Measurements from ENCODE around the gene FAU. TPM values are rescaled to one million over a fixed set of nuclear protein-coding genes. Genes with fewer than 3 reads are reported as not detected.
"Not testable (repeated sequence)": the region's sequence is repeated elsewhere in the genome, so short reads cannot be mapped to it uniquely, and the experiment has no call there.

Gene FAU
- total RNA-seq, 4 donors from 2014 or later = 524 to 2,189 (median 600) TPM

- peak overlapping the region in 1 of 3 donors; percentile 86 for H3K27ac ChIP-seq
- H3K9me3 ChIP-seq = no peaks in the 10 kb centered on the region
- peaks cover 27 to 31% of the 10 kb centered on the region in 2 donors for H3K36me3 ChIP-seq
- 84 to 95% methylated on average over 3 of the region's 3 CpGs for WGBS, 2 donors
- no peaks in the 10 kb centered on the region for H3K27me3 ChIP-seq
- H3K4me3 ChIP-seq (replicated peaks in 1 of 3) = peak overlapping the region in 2 of 3 donors; percentile 58 to 93
- H3K4me1 ChIP-seq = peaks cover 23 to 34% of the 10 kb centered on the region in 2 donors
- intact Hi-C loops (cut with DNase I) = no loop called here
- no peak for DNase-seq
- TF ChIP-seq CTCF (IDR thresholded peaks at IDR 0.05) = no peak
- TF ChIP-seq POLR2A (IDR thresholded peaks at IDR 0.05) = no peak
Observed at GRCh38 chr11:65120831-65121230, 1.1 kb downstream of the FAU start.

GRCh38 chr11:65119670-65119995, 2.3 kb downstream of the FAU start:
- intact Hi-C loops (cut with DNase I) = loop anchor here (10.0 kb wide), 2 partner anchors 105 to 205 kb away; partner anchors contain the start of genes ARL2 and ATG2A
- H3K4me1 ChIP-seq = peaks cover 25 to 38% of the 10 kb centered on the region in 2 donors
- no peak overlapping the region for H3K27ac ChIP-seq
- no peak for DNase-seq
- peaks cover 16 to 22% of the 10 kb centered on the region in 2 donors for H3K36me3 ChIP-seq
- H3K9me3 ChIP-seq = no peaks in the 10 kb centered on the region
- TF ChIP-seq CTCF (IDR thresholded peaks at IDR 0.05) = no peak
- no peak for TF ChIP-seq POLR2A (IDR thresholded peaks at IDR 0.05)
- H3K4me3 ChIP-seq (replicated peaks in 1 of 3) = no peak overlapping the region
- H3K27me3 ChIP-seq = no peaks in the 10 kb centered on the region

- Histone ChIP-seq H3K4me1 (peaks cover 25 to 39% of the 10 kb centered on the region in 2 donors), H3K36me3 (peaks cover 16 to 22% of the 10 kb centered on the region in 2 donors)
- not testable (repeated sequence) for H3K4me3 ChIP-seq (replicated peaks in 1 of 3); H3K9me3 ChIP-seq; H3K27ac ChIP-seq; DNase-seq; H3K27me3 ChIP-seq
- 91 to 92% methylated on average over 18 of the region's 18 CpGs for WGBS, 2 donors
- intact Hi-C loops (cut with DNase I) = loop anchor here (10.0 kb wide), 2 partner anchors 104 to 204 kb away; partner anchors contain the start of genes ARL2 and ATG2A
Observed at GRCh38 chr11:65118891-65119669, 2.9 kb downstream of the FAU start.

- Histone ChIP-seq H3K4me1 (peaks cover 32 to 46% of the 10 kb centered on the region in 2 donors), H3K36me3 (peaks cover 16 to 22% of the 10 kb centered on the region in 2 donors), H3K4me3 (replicated peaks in 1 of 3) (no peak overlapping the region), H3K27me3 (no peaks in the 10 kb centered on the region), H3K9me3 (no peaks in the 10 kb centered on the region), H3K27ac (peak overlapping the region in 1 of 3 donors; percentile 46)
- intact Hi-C loops (cut with DNase I) = loop anchor here (10.0 kb wide), 2 partner anchors 103 to 203 kb away; partner anchors contain the start of genes ARL2 and ATG2A
- 84 to 85% methylated on average over 18 of the region's 18 CpGs for WGBS, 2 donors
- TF ChIP-seq POLR2A (IDR thresholded peaks at IDR 0.05) = no peak
- TF ChIP-seq CTCF (IDR thresholded peaks at IDR 0.05) = peak in 2 of 6 experiments; percentile 9 to 15
- no peak for DNase-seq
Observed at GRCh38 chr11:65118097-65118837, 3.7 kb downstream of the FAU start.

- peaks cover 35 to 47% of the 10 kb centered on the region in 2 donors for H3K4me1 ChIP-seq
Observed at GRCh38 chr11:65117206-65118096, 4.5 kb downstream of the FAU start, which contains the start of gene ZNHIT2. Gene ZNHIT2 (minus strand): TSS chr11:65117701. CDS start chr11:65117653, 48 bp downstream.

More at GRCh38 chr11:65117206-65118096, 4.5 kb downstream of the FAU start, which contains the start of gene ZNHIT2:
- WGBS, 2 donors = 0 to 2% methylated on average over 3 to 21 of the region's 89 CpGs
- Histone ChIP-seq H3K36me3 (peaks cover 16 to 22% of the 10 kb centered on the region in 2 donors), H3K27ac (peak within 1 kb of the TSS; percentile 61 to 86 (median 82)), H3K4me3 (replicated peaks in 1 of 3) (peak within 1 kb of the TSS; percentile 60 to 94 (median 75)), H3K27me3 (no peaks in the 10 kb centered on the region), H3K9me3 (no peaks in the 10 kb centered on the region)
- TF ChIP-seq CTCF (IDR thresholded peaks at IDR 0.05) (peak; percentile 77 to 97 (median 94)), POLR2A (IDR thresholded peaks at IDR 0.05) (peak in 1 of 2 donors; percentile 85)
- intact Hi-C loops (cut with DNase I) = loop anchor here (10.0 kb wide), 2 partner anchors 103 to 203 kb away; partner anchors contain the start of genes ARL2 and ATG2A
- peak; percentile 100 for DNase-seq

All from thyroid gland (tissue), 4 donors.